Right cardiac atrium (tissue), 5 donors: Measurements from ENCODE around the gene CCL7. TPM values are rescaled to one million over a fixed set of nuclear protein-coding genes. Genes with fewer than 3 reads are reported as not detected.

Experiments used
- ATAC-seq, 2 donors: fragments of 200-7000 bp; cut with Tn5 transposase; one replicate each; pipeline versions ENCODE4 v1.8.0 to v1.9.1; 2020; ENCODE audit warnings: moderate library complexity in 2 of 2, mild to moderate bottlenecking in 1 of 2
- DNase-seq, 3 donors: peaks; one replicate each; pipeline ENCODE4 v3.0.0-alpha.2; 2020
- H3K27ac ChIP-seq: one replicate; pipeline ENCODE4 v1.5.1; 2013; ENCODE audit warnings: mild to moderate bottlenecking, low read length, control low read depth, moderate library complexity
- H3K27me3 ChIP-seq: one replicate; pipeline ENCODE4 v1.6.1; 2013; ENCODE audit not compliant: control insufficient read depth, insufficient read depth
- H3K4me1 ChIP-seq: one replicate; pipeline ENCODE4 v1.6.1; 2013; ENCODE audit warnings: low read length; ENCODE audit not compliant: control insufficient read depth, insufficient read depth
- H3K4me3 ChIP-seq: one replicate; pipeline ENCODE4 v1.5.1; 2013; ENCODE audit warnings: low read length, control low read depth
- H3K9me3 ChIP-seq: one replicate; pipeline ENCODE4 v1.6.1; 2013; ENCODE audit warnings: low read length; ENCODE audit not compliant: control insufficient read depth
- WGBS: extraction: QIAGEN DNeasy Blood & Tissue Kit; methylation state at CpG from one replicate; pipeline ENCODE4 v1.1.7; 2013; 5-methylcytosine and 5-hydroxymethylcytosine counted together
- intact Hi-C, 4 donors: fragments of 100-400 bp; cut with DNase I; formaldehyde crosslinking; loops; one replicate each; pipeline versions ENCODE4 v1.11.0 to v1.14.0; 2022 to 2023
- polyA plus RNA-seq: library from polyadenylated mRNA; stranded (reverse); fragments of 200-250 nt; gene quantifications from one replicate; pipeline ENCODE4 v1.2.3, GENCODE V29; 2013
- total RNA-seq, 4 donors: library from RNA; stranded (reverse); fragmentation: NEBNext Ultra II Directional; extraction: Animal tissue kit (Norgen Biotek cat#: 25700); gene quantifications; one replicate each; pipeline ENCODE4 v1.2.1, GENCODE V29; 2021
- donor health status: healthy with polysubstance abuse.
- donor health status: DM: no; HTN: yes; CAD: no.
- donor health status: DM: no; HTN: no; CAD: no.
- donor health status: DM: no; HTN: yes; CAD: no; lungs with severe emphysema.
- donor health status: DM: yes; HTN: yes; CAD: no.

Gene CCL7
- total and polyA plus RNA-seq, 5 donors = not detected

DNA sequence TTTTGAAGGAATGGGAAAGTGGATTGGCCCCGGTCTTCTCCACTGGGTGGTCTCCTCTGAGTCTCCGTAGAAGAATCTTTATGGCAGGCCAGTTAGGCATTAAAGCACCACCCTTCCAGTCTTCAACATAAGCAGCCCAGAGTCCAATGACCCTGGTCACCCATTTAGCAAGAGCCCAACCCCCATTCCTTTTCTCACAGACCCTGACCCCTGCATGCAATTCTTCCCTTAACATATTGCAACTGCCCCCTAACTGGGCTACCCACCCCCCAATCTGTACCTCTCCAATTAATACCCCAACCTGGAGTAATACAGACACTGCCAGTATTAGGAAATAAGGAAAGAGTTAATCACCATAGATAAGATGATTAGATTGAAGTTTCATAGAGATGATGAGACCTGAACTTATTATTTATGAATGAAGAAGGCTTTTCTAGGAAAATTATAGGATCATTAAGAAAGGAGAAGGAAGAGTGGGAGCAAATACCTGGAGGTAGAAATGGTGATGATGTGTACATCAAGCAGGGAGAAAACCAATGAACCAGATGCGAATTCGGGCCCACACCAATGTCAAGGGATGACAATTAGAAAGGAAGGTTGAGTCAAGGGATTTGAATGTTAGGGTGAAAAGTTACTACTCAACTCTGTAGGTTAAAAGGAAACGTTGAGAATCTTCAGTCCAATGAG, 12.6 kb upstream of the CCL7 start:
- no peak overlapping the region for H3K4me3 ChIP-seq
- H3K27me3 ChIP-seq = no peaks in the 10 kb centered on the region
- 83% methylated on average over 5 of the region's 5 CpGs for WGBS
- intact Hi-C loops = no loop called here
- ATAC-seq (no peak), DNase-seq (no peak)
- H3K9me3 ChIP-seq = no peaks in the 10 kb centered on the region
- H3K4me1 ChIP-seq = peaks cover 21% of the 10 kb centered on the region
- H3K27ac ChIP-seq = no peak overlapping the region

DNA sequence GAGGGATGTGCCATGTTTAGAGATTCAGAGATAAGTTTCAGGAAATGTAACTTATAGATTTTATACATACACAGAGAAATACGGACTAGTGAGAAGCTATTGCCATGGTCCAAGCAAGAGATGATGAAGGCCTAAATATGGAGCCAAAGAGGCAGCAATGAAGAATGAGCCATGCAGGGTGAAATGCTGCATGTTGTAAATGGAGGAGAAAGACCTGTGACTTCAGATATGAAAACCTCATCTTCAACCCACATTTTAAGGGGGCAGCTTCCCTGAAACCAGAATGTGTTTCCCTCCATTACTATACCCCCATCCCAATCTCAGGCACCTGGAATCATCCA, 12.1 kb upstream of the CCL7 start:
- Histone ChIP-seq H3K27me3 (no peaks in the 10 kb centered on the region), H3K4me1 (peaks cover 21% of the 10 kb centered on the region), H3K27ac (no peak overlapping the region), H3K9me3 (no peaks in the 10 kb centered on the region), H3K4me3 (no peak overlapping the region)
- WGBS = 75% methylated on average over 1 of the region's 1 CpG
- ATAC-seq (no peak), DNase-seq (no peak)
- intact Hi-C loops = no loop called here

DNA sequence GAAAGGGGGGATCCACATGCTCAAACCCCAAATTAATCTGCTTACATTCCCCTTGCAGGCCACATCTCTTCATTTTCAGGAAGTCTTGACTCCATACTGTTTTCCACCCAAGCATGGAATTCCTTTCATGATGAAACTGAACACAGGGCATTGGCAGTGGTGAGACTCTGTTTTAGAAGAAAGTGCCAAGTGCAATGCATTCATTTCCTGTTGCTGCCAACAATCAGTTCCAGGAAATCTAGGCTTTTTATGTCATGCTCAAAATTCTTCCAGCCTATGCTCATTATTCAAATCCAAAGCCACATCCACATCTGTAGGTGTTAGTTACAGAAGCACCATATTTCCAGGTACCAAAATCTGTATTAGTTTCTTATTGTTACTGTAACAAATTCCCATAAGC, 10.9 kb upstream of the CCL7 start:
- DNase-seq (no peak), ATAC-seq (no peak)
- Histone ChIP-seq H3K27ac (no peak overlapping the region), H3K9me3 (no peaks in the 10 kb centered on the region), H3K27me3 (no peaks in the 10 kb centered on the region), H3K4me3 (no peak overlapping the region), H3K4me1 (peaks cover 11% of the 10 kb centered on the region)
- intact Hi-C loops = no loop called here

DNA sequence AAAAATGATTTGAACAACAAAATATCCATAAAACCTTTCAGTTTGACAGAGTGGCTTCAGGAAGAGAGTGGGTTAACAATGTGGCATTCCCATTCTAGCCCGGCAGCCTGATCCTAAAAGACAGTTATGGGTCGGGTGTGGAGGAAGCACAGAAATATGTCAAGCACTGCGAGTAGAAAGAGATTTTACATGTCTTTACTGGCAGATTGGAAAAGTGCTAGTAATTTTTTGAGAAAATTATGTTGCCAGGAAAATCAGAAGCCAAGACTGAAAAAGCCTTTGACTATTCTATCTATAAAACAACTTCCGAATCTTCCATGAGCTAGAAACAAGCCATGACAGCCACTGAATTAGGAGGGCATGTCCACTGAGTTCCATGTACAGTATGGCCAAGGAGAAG, 9.2 kb upstream of the CCL7 start:
- H3K4me3 ChIP-seq = no peak overlapping the region
- 44% methylated on average over 4 of the region's 4 CpGs for WGBS
- H3K4me1 ChIP-seq = peaks cover 2% of the 10 kb centered on the region
- H3K9me3 ChIP-seq = no peaks in the 10 kb centered on the region
- ATAC-seq (no peak), DNase-seq (no peak)
- no peak overlapping the region for H3K27ac ChIP-seq
- intact Hi-C loops = no loop called here
- no peaks in the 10 kb centered on the region for H3K27me3 ChIP-seq

DNA sequence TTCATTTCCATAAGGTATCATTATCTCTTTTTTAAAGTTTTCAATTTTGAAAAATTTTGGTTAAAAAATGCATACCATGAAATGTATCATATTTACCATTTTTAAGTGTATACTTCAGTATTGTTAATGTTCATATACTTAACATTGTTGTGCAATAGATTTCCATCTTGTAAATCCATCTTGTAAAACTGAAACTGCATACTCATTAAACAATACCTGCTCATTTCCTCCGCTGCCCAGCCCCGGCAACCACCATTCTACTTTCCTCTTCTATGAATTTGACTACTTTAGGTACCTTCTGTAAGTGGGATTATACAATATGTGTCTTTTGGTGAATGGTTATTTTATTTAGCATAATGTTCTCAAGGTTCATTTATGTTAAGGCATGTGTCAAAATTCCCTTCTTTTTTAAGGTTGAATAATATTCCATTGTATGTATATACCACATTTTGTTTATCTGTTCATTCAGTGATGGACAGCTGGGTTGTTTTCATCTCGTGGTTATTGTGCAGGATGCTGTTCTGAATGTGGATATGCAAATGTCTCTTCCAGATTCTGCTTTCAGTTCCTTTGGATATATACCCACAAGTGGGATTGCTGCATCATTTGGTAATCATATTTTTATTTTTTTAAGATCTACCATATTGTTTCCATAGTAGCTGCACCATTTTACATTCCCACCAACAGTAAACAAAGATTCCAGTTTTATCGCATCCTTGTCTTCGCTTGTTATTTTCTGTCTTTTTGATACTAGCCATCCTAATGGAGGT, 8.3 kb upstream of the CCL7 start:
- Histone ChIP-seq H3K9me3 (no peaks in the 10 kb centered on the region), H3K27ac (no peak overlapping the region), H3K27me3 (no peaks in the 10 kb centered on the region), H3K4me1 (no peaks in the 10 kb centered on the region), H3K4me3 (no peak overlapping the region)
- DNase-seq (no peak), ATAC-seq (no peak)
- WGBS = 80% methylated on average over 5 of the region's 5 CpGs
- intact Hi-C loops = no loop called here

DNA sequence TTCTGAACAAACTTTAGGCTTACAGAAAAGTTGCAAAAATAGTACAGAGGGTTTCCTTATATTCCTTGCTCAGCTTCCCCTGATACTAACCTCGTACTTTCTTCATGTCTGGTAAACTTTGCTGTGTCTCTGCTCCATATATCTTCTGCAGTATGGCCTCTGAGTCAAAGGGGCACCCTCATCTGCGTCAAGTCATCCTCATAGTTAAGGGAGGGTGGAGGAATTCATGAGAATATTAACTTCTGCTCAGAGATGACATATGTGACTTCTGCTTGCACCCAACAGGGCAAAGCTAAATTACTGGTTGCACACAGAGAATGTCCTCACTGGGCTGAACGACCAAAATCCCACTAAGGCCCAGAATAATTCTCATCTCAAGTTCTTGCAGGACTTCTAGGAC, 4.3 kb upstream of the CCL7 start:
- intact Hi-C loops = no loop called here
- Histone ChIP-seq H3K27ac (no peak overlapping the region), H3K9me3 (no peaks in the 10 kb centered on the region), H3K27me3 (no peaks in the 10 kb centered on the region), H3K4me3 (no peak overlapping the region), H3K4me1 (no peaks in the 10 kb centered on the region)
- ATAC-seq = no peak
- no peak for DNase-seq
- WGBS = 40% methylated on average over 3 of the region's 3 CpGs

DNA sequence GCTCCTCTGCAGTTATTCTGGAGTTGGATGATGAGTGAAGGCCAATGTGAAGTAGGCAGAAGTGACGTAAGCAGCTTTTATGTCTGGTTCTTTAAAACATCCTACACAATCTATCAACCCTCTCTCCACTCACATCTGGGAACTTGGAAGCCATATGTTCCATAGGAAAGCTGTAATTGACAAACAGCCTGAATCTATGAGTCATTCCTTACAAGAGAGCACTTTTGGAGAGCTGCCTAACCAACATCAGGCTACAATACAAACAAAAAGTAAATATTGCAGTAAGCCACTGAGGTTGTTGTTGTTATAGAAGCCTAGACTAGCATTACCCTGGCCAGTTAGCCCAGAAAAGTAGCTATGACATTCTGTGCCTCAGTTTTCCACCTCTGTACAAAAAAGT, 5.9 kb downstream of the CCL7 start:
- 2% methylated on average over 1 of the region's 1 CpG for WGBS
- H3K27ac ChIP-seq = no peak overlapping the region
- ATAC-seq (no peak), DNase-seq (no peak)
- no peaks in the 10 kb centered on the region for H3K4me1 ChIP-seq
- intact Hi-C loops = no loop called here
- H3K27me3 ChIP-seq = no peaks in the 10 kb centered on the region
- H3K9me3 ChIP-seq = no peaks in the 10 kb centered on the region
- H3K4me3 ChIP-seq = no peak overlapping the region

DNA sequence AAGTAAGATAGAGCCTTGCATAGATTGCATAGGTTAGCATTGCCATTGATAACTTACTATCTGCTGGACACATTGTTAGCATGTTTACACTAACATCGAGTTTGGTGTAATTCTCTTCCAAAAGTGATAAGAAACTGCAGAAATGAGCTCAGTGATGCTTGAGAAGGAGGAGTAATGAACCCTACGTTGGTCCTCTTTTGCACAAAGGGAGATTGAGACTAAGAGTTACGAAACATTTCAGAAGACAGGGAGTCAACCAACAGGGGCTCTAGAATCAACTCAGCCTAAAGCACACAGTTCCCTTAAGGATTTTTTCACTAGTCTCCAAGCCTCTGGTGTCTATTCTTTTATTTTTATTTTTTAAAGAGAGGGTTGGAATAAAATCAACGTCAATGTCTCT, 6.8 kb downstream of the CCL7 start:
- no peaks in the 10 kb centered on the region for H3K4me1 ChIP-seq
- H3K9me3 ChIP-seq = no peaks in the 10 kb centered on the region
- DNase-seq (no peak), ATAC-seq (peak in 1 of 2 donors; percentile 31)
- H3K27me3 ChIP-seq = no peaks in the 10 kb centered on the region
- intact Hi-C loops = no loop called here
- 49% methylated on average over 4 of the region's 4 CpGs for WGBS
- no peak overlapping the region for H3K4me3 ChIP-seq
- H3K27ac ChIP-seq = no peak overlapping the region

DNA sequence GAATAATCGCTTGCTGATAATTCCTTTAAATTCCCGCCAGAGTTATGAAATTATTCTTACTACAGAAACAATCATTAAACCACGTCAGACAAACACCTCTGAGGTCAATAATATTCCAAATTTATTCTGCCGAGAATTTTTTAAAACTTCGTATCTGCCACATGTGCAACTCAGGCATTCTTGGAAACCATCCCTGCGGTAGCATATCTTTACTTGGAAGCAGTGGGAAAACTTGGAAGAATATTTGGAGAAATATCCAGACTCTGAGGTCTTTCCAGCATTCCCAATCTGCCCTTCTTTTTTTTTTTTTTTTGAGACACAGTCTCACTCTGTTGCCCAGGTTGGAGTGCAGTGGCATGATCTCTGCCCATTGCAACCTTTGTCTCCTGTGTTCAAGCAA, 13.6 kb downstream of the CCL7 start:
- Histone ChIP-seq H3K9me3 (no peaks in the 10 kb centered on the region), H3K4me3 (no peak overlapping the region), H3K4me1 (no peaks in the 10 kb centered on the region), H3K27ac (no peak overlapping the region), H3K27me3 (no peaks in the 10 kb centered on the region)
- 55% methylated on average over 6 of the region's 6 CpGs for WGBS
- ATAC-seq = no peak
- no peak for DNase-seq
- intact Hi-C loops = no loop called here

DNA sequence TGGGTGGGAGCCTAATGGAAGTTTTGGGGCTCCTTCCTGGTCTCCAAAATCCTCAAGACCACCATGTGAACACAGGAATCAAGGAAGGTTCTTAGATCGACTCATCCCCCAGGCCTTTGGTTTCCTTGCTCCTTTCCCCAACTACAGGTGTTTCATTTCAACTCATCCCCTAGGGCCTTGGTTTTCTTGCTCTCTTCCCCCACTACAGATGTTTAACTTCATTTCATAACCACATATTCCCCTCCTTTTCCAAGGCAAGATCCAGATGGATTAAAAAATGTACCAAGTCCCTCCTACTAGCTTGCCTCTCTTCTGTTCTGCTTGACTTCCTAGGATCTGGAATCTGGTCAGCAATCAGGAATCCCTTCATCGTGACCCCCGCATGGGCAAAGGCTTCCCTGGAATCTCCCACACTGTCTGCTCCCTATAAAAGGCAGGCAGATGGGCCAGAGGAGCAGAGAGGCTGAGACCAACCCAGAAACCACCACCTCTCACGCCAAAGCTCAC, 15.3 kb downstream of the CCL7 start, which contains the start of gene CCL11:
Gene CCL11 (plus strand): TSS at position 457 of the 507 bp plus-strand sequence. CDS start 67 bp downstream, outside the sequence.
- Histone ChIP-seq H3K27ac (no peak within 1 kb of the TSS), H3K4me1 (no peaks in the 10 kb centered on the region), H3K9me3 (no peaks in the 10 kb centered on the region), H3K4me3 (no peak within 1 kb of the TSS), H3K27me3 (no peaks in the 10 kb centered on the region)
- 67% methylated on average over 4 of the region's 4 CpGs for WGBS
- peak in 1 of 2 donors; percentile 14 for ATAC-seq
- DNase-seq = no peak
- intact Hi-C loops = no loop called here

DNA sequence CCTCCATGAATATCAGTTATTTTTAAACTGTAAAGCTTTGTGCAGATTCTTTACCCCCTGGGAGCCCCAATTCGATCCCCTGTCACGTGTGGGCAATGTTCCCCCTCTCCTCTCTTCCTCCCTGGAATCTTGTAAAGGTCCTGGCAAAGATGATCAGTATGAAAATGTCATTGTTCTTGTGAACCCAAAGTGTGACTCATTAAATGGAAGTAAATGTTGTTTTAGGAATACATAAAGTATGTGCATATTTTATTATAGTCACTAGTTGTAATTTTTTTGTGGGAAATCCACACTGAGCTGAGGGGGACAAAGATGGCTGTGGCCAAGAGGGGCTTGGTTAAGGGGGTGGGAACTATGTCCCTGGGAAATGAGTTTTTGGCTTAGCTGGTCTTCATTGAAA, 17.9 kb downstream of the CCL7 start:
- H3K9me3 ChIP-seq = no peaks in the 10 kb centered on the region
- WGBS = 33% methylated on average over 2 of the region's 2 CpGs
- H3K4me3 ChIP-seq = no peak overlapping the region
- DNase-seq (no peak), ATAC-seq (no peak)
- no peaks in the 10 kb centered on the region for H3K4me1 ChIP-seq
- intact Hi-C loops = no loop called here
- H3K27me3 ChIP-seq = no peaks in the 10 kb centered on the region
- no peak overlapping the region for H3K27ac ChIP-seq
